ENCODE results near the gene EOMES. TPM values are rescaled to one million over a fixed set of nuclear protein-coding genes. Genes with fewer than 3 reads are reported as not detected.

The EOMES gene
- total RNA-seq, 2 experiments from 2014 or later: 2.9 to 3.3 TPM

DNA sequence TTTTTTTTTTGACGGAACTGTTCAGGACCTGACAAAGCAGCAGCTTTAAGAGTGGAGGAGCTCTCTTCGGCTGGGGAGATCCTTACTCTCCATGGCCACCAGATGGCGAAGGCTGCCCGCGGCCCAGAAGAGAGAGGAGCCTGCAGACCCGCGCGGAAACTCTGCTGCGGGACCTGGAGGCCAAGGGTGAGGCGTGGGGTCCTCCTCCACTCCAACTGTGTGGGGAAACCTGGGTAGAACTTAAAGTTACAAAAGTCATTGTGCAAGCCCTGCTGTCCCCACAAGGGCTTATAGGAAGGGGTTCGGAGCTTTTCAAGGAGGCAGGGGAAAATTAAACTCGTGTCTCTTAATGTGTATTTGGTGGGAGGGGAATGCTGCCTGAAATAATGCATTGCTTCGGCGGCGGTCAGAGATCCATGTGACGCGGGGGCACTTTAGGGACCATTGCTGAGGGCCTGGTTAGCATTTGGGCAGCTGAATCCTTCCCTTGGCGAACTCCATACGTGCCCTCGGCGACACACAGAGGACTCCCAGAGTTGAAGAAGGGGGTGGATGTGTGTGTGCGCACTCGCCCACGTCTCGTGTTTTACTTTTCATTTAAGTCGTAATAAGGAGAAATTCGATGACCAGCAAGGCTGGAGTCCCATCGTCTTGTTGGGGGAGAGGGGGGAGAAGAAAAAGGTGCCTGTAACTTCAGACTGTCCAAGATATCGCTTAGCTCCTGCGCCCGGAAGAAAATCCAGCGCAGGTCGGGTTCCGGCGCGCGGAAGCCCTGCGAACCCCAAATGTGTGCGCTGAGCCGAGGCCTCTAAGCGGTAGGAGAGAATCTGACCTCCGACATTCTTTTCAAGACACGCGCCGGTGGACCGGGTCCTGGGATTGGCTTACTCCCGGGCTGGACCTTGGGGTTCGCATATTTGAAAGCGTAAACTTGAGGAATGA is 9.7 kb downstream of the EOMES start:
- H3K36me3 Mint-ChIP-seq (ENCODE audit: low read depth): no peaks in the 10 kb centered on the region
- ChIA-PET CTCF (interaction anchor here (0.6 to 3.7 kb wide), 41 partner anchors 10 to 637 kb away, joined by 3 to 66 read pairs (median 5); partner anchors contain the start of genes AZI2, EOMES and ZCWPW2), POLR2A (interaction anchor here (0.6 to 2.5 kb wide), 4 partner anchors 9 to 636 kb away, joined by 3 to 12 read pairs (median 7); partner anchors contain the start of genes AZI2, EOMES and ZCWPW2)
- H3K27ac Mint-ChIP-seq: peak overlapping the region; percentile 70
- H3K4me3 Mint-ChIP-seq: peak overlapping the region; percentile 88
- H3K4me1 Mint-ChIP-seq (ENCODE audit: low read depth): peaks cover 27% of the 10 kb centered on the region
- peaks cover 46% of the 10 kb centered on the region for H3K27me3 Mint-ChIP-seq (ENCODE audit: low read depth)
- no peaks in the 10 kb centered on the region for H3K9me3 Mint-ChIP-seq (ENCODE audit: insufficient read depth)
- ATAC-seq: peak; percentile 93
- DNase-seq: peak; percentile 87

DNA sequence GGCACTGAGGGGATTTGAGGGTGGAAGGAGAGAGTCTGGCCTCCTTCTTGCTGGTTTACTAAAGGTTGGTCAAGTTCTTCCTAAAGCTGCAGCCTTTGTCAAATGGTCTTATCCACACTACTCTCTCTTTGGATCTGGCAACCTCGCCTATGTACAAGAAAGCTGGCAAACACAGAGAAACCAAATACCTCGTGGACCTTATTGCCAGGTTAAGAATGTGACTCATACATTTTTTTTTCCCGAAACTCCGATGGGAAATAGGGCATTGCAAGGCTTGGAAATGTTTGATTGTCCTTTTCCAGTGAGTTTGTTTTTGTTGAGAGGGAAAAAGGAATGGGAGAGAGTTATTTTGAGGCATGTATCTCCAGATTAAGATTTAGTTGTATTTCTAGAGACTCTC is 13.9 kb downstream of the EOMES start:
- ATAC-seq: no peak
- DNase-seq: no peak
- H3K27ac Mint-ChIP-seq: no peak overlapping the region
- no peaks in the 10 kb centered on the region for H3K36me3 Mint-ChIP-seq (ENCODE audit: low read depth)
- H3K9me3 Mint-ChIP-seq (ENCODE audit: insufficient read depth): no peaks in the 10 kb centered on the region
- no peak overlapping the region for H3K4me3 Mint-ChIP-seq
- CTCF ChIA-PET: interaction anchor here (1.0 to 1.4 kb wide), 3 partner anchors 241 to 619 kb away, joined by 3 to 7 read pairs (median 4); no protein-coding TSS in a partner anchor
- peaks cover 26% of the 10 kb centered on the region for H3K27me3 Mint-ChIP-seq (ENCODE audit: low read depth)
- H3K4me1 Mint-ChIP-seq (ENCODE audit: low read depth): peaks cover 8% of the 10 kb centered on the region
- POLR2A ChIA-PET: no interaction called here

- H3K27ac Mint-ChIP-seq: no peak overlapping the region
- no peaks in the 10 kb centered on the region for H3K4me1 Mint-ChIP-seq (ENCODE audit: low read depth)
- ATAC-seq (no peak), DNase-seq (no peak)
- peaks cover 2% of the 10 kb centered on the region for H3K27me3 Mint-ChIP-seq (ENCODE audit: low read depth)
- CTCF ChIA-PET: no interaction called here
- no peak overlapping the region for H3K4me3 Mint-ChIP-seq
- POLR2A ChIA-PET: no interaction called here
- no peaks in the 10 kb centered on the region for H3K9me3 Mint-ChIP-seq (ENCODE audit: insufficient read depth)
- H3K36me3 Mint-ChIP-seq (ENCODE audit: low read depth): no peaks in the 10 kb centered on the region
These were observed 23.1 kb downstream of the EOMES start for GRCh38 chr3:27699067-27699466.

DNA sequence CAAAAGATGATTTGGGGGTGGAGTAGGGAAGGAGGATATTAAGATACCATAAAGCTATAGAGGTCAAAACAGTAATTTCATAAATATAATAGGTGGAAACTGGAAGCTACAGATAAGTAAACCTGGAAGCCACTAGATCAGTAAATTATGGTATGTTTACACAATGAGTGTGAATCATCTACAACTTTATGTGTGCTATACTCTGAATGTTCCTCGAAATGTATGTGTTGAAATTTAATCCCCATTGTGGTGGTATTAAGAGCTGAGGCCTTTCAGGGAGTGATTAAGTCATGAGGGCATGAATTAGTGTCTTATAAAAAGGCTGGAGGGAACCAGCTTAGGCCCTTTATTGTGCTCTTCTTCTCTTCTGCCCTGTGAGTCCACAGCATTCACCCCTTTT is 25.2 kb downstream of the EOMES start:
- no peak for ATAC-seq
- CTCF ChIA-PET: interaction anchor here (1.2 to 2.2 kb wide), 2 partner anchors 15 kb away, joined by 4 to 6 read pairs; no protein-coding TSS in a partner anchor
- H3K36me3 Mint-ChIP-seq (ENCODE audit: low read depth): no peaks in the 10 kb centered on the region

GRCh38 chr3:27695636-27696035 is 26.5 kb downstream of the EOMES start:
- no peaks in the 10 kb centered on the region for H3K4me1 Mint-ChIP-seq (ENCODE audit: low read depth)
- H3K27me3 Mint-ChIP-seq (ENCODE audit: low read depth): peaks cover 12% of the 10 kb centered on the region
- ChIA-PET CTCF (interaction anchor here (0.9 to 2.2 kb wide), 3 partner anchors 10 to 16 kb away, joined by 3 to 6 read pairs (median 4); no protein-coding TSS in a partner anchor), POLR2A (no interaction called here)
- no peaks in the 10 kb centered on the region for H3K9me3 Mint-ChIP-seq (ENCODE audit: insufficient read depth)
- no peak overlapping the region for H3K4me3 Mint-ChIP-seq
- ATAC-seq (no peak), DNase-seq (no peak)
- no peaks in the 10 kb centered on the region for H3K36me3 Mint-ChIP-seq (ENCODE audit: low read depth)
- no peak overlapping the region for H3K27ac Mint-ChIP-seq

More for the DNA sequence above, 25.2 kb downstream of the EOMES start:
- DNase-seq: no peak
- H3K4me3 Mint-ChIP-seq: no peak overlapping the region
- H3K4me1 Mint-ChIP-seq (ENCODE audit: low read depth): no peaks in the 10 kb centered on the region
- no peaks in the 10 kb centered on the region for H3K9me3 Mint-ChIP-seq (ENCODE audit: insufficient read depth)
- peaks cover 10% of the 10 kb centered on the region for H3K27me3 Mint-ChIP-seq (ENCODE audit: low read depth)
- POLR2A ChIA-PET: no interaction called here
- no peak overlapping the region for H3K27ac Mint-ChIP-seq

DNA sequence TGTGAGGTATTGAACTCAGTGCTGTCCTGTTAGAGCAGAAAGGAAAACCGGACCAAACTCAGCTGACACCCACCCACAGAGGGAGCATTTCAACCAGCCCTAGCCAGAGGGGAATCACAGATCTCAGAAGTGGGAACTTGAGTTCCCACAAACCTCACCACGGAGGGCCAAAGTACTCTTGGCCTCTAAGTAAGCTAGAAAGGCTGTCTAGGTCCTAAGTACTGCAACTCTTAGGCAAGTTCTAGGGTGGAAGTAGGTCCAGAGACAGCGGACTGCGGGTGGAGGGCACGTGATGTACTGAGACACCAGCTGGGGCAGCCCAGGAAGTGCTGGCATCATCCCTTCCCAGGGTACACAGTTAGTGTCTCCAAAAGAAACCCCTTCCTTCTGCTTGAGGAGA is 34.1 kb downstream of the EOMES start:
- H3K27ac Mint-ChIP-seq: no peak overlapping the region
- no peaks in the 10 kb centered on the region for H3K36me3 Mint-ChIP-seq (ENCODE audit: low read depth)
- ATAC-seq (no peak), DNase-seq (no peak)
- ChIA-PET CTCF (no interaction called here), POLR2A (no interaction called here)
- H3K4me3 Mint-ChIP-seq: no peak overlapping the region
- H3K9me3 Mint-ChIP-seq (ENCODE audit: insufficient read depth): no peaks in the 10 kb centered on the region
- H3K27me3 Mint-ChIP-seq (ENCODE audit: low read depth): peaks cover 16% of the 10 kb centered on the region
- H3K4me1 Mint-ChIP-seq (ENCODE audit: low read depth): no peaks in the 10 kb centered on the region

DNA sequence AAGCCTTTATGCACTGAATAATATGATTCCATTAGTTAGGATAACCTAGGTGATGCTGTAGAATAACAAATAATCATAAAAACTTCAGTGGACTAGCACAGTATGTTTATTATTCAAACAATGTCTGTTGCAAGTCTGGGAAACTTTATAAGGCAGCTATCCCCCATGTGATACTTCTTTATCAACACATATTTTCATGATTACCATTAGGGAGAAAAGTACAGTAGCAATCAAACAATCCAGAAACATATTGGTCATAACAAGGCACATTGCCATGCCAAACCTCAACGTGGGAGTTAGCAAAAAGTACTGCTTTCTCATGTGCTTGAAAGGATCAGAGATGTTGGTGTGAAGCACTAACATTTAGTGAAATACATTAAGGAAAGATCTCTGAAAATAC is 35.5 kb downstream of the EOMES start:
- Mint-ChIP-seq H3K4me3 (no peak overlapping the region), H3K9me3 (ENCODE audit: insufficient read depth) (no peaks in the 10 kb centered on the region), H3K4me1 (ENCODE audit: low read depth) (no peaks in the 10 kb centered on the region), H3K36me3 (ENCODE audit: low read depth) (no peaks in the 10 kb centered on the region), H3K27ac (no peak overlapping the region), H3K27me3 (ENCODE audit: low read depth) (peaks cover 13% of the 10 kb centered on the region)
- ChIA-PET POLR2A (no interaction called here), CTCF (no interaction called here)
- DNase-seq: no peak
- no peak for ATAC-seq

GRCh38 chr3:27685474-27685873 is 36.6 kb downstream of the EOMES start:
- POLR2A ChIA-PET: interaction anchor here (0.8 kb wide), 1 partner anchor 663 kb away, joined by 3 read pairs; the partner anchor contains the start of gene AZI2
- CTCF ChIA-PET: interaction anchor here (1.4 kb wide), 1 partner anchor 218 kb away, joined by 3 read pairs; no protein-coding TSS in a partner anchor
- no peaks in the 10 kb centered on the region for H3K9me3 Mint-ChIP-seq (ENCODE audit: insufficient read depth)
- no peak overlapping the region for H3K4me3 Mint-ChIP-seq
- H3K27ac Mint-ChIP-seq: no peak overlapping the region
- H3K4me1 Mint-ChIP-seq (ENCODE audit: low read depth): peaks cover 10% of the 10 kb centered on the region
- no peaks in the 10 kb centered on the region for H3K36me3 Mint-ChIP-seq (ENCODE audit: low read depth)
- ATAC-seq: no peak
- DNase-seq: no peak
- peaks cover 11% of the 10 kb centered on the region for H3K27me3 Mint-ChIP-seq (ENCODE audit: low read depth)

DNA sequence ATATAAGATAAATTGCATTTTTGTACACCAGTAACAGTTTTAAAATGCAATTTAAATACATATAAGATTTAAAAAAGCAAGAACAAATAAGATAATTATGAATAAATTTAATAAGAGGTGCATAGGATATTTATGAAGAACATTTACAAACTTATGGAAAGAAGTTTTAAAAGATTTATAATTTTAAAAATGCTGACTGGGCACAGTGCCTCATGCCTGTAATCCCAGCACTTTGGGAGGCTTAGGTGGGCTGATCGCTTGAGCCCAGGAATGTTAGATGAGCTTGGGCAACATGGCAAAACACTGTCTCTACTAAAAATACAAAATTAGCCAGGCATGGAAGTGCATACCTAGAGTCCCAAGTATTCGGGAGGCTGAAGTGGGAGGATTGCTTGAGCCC is 37.8 kb downstream of the EOMES start:
- POLR2A ChIA-PET: no interaction called here
- no peak overlapping the region for H3K4me3 Mint-ChIP-seq

DNA sequence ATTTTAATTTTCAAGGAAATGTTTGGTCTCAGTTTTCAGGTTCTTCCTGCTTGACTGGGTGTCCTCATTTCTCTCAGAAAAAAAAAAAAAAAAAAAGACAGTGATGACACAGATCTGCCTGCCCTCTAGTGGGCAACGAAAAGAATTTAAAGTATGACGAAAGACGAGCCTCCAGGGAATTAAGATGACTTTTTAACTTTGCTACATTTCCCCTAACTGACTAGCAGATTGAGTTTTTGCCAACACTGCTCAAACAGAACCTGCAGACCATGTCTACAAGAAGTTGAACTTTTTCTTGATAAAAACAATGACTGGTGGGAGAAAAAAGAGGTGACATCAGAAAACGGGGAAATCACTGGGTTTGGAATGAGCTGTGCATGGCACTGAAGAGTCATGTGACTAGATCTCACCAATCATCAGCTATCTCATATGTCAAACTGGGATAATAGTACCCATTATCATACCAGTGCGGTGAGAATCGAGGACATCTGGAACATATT is 40.8 kb downstream of the EOMES start:
- Mint-ChIP-seq H3K27me3 (ENCODE audit: low read depth) (peaks cover 9% of the 10 kb centered on the region), H3K36me3 (ENCODE audit: low read depth) (no peaks in the 10 kb centered on the region), H3K9me3 (ENCODE audit: insufficient read depth) (no peaks in the 10 kb centered on the region), H3K27ac (peak overlapping the region; percentile 35), H3K4me1 (ENCODE audit: low read depth) (peaks cover 10% of the 10 kb centered on the region), H3K4me3 (peak overlapping the region; percentile 54)
- POLR2A ChIA-PET: interaction anchor here (0.6 to 1.1 kb wide), 2 partner anchors 201 to 652 kb away, joined by 3 read pairs; no protein-coding TSS in a partner anchor
- ATAC-seq (peak; percentile 80), DNase-seq (peak; percentile 56)
- CTCF ChIA-PET: interaction anchor here (0.6 to 2.7 kb wide), 64 partner anchors 8 to 645 kb away, joined by 3 to 19 read pairs (median 3); partner anchors contain the start of gene NEK10

More for the DNA sequence above, 37.8 kb downstream of the EOMES start:
- no peak for DNase-seq
- H3K9me3 Mint-ChIP-seq (ENCODE audit: insufficient read depth): no peaks in the 10 kb centered on the region
- no peaks in the 10 kb centered on the region for H3K36me3 Mint-ChIP-seq (ENCODE audit: low read depth)
- no peak for ATAC-seq
- no peak overlapping the region for H3K27ac Mint-ChIP-seq
- H3K27me3 Mint-ChIP-seq (ENCODE audit: low read depth): peaks cover 9% of the 10 kb centered on the region
- CTCF ChIA-PET: no interaction called here
- peaks cover 10% of the 10 kb centered on the region for H3K4me1 Mint-ChIP-seq (ENCODE audit: low read depth)

- no peak overlapping the region for H3K4me3 Mint-ChIP-seq
- H3K9me3 Mint-ChIP-seq (ENCODE audit: insufficient read depth): no peaks in the 10 kb centered on the region
- ChIA-PET CTCF (interaction anchor here (0.6 to 2.7 kb wide), 47 partner anchors 10 to 645 kb away, joined by 3 to 19 read pairs (median 4); partner anchors contain the start of gene NEK10), POLR2A (interaction anchor here (0.6 to 1.1 kb wide), 3 partner anchors 196 to 652 kb away, joined by 3 read pairs; partner anchors contain the start of gene SLC4A7)
- peaks cover 10% of the 10 kb centered on the region for H3K4me1 Mint-ChIP-seq (ENCODE audit: low read depth)
- H3K36me3 Mint-ChIP-seq (ENCODE audit: low read depth): no peaks in the 10 kb centered on the region
- ATAC-seq: peak; percentile 33
- peak overlapping the region; percentile 35 for H3K27ac Mint-ChIP-seq
- DNase-seq: no peak
- H3K27me3 Mint-ChIP-seq (ENCODE audit: low read depth): peaks cover 9% of the 10 kb centered on the region
These were observed 41.4 kb downstream of the EOMES start for GRCh38 chr3:27680517-27681246.

Measured in activated CD8-positive, alpha-beta T cell treated with anti-CD3 and anti-CD28 coated beads, Interleukin-2, amount 10 ng/mL, durations not matched to agents 7 days and 5 days (primary cell).